HG03159 (cell line): ENCODE data around the gene EARS2.
A peak's percentile ranks its signal among the peaks of the same experiment; 100 is the strongest.

ENCODE experiments used
- ATAC-seq: cut with Tn5 transposase; IDR thresholded peaks from one replicate; pipeline ENCODE4 v1.9.1; 2021; ENCODE audit warnings: mild to moderate bottlenecking, moderate library complexity; ENCODE audit not compliant: unreplicated experiment

EARS2 gene

GRCh38 chr16:23508589-23509440 lies 48.3 kb downstream of the EARS2 start:
- ATAC-seq = no peak

GRCh38 chr16:23506606-23506994 lies 50.5 kb downstream of the EARS2 start:
- ATAC-seq = no peak

GRCh38 chr16:23505671-23506605 lies 51.2 kb downstream of the EARS2 start:
- ATAC-seq = no peak

- no peak for ATAC-seq
Observed at GRCh38 chr16:23505180-23505665, 51.9 kb downstream of the EARS2 start.

GRCh38 chr16:23504453-23505179 lies 52.5 kb downstream of the EARS2 start:
- peak; percentile 52 for ATAC-seq

- ATAC-seq = no peak
Observed at GRCh38 chr16:23504076-23504452, 53.1 kb downstream of the EARS2 start.

GRCh38 chr16:23502466-23502865 lies 54.7 kb downstream of the EARS2 start:
- ATAC-seq = no peak

- ATAC-seq = no peak
Observed at GRCh38 chr16:23501291-23501690, 55.9 kb downstream of the EARS2 start.

- no peak for ATAC-seq
Observed at GRCh38 chr16:23500862-23501225, 56.3 kb downstream of the EARS2 start.

GRCh38 chr16:23500212-23500861 lies 56.8 kb downstream of the EARS2 start:
- ATAC-seq = no peak

- ATAC-seq = no peak
Observed at GRCh38 chr16:23499801-23500200, 57.3 kb downstream of the EARS2 start.

GRCh38 chr16:23498863-23499262 lies 58.3 kb downstream of the EARS2 start:
- no peak for ATAC-seq

GRCh38 chr16:23497543-23497868 lies 59.6 kb downstream of the EARS2 start:
- no peak for ATAC-seq

GRCh38 chr16:23496821-23497542 lies 60.2 kb downstream of the EARS2 start:
- ATAC-seq = no peak

- no peak for ATAC-seq
Observed at GRCh38 chr16:23495671-23496070, 61.5 kb downstream of the EARS2 start.

- ATAC-seq = no peak
Observed at GRCh38 chr16:23494188-23494587, 63.0 kb downstream of the EARS2 start.

- ATAC-seq = no peak
Observed at GRCh38 chr16:23491490-23492391, 65.4 kb downstream of the EARS2 start.

- no peak for ATAC-seq
Observed at GRCh38 chr16:23486480-23486879, 70.7 kb downstream of the EARS2 start.

GRCh38 chr16:23485841-23486240 lies 71.3 kb downstream of the EARS2 start:
- no peak for ATAC-seq
